GF-D8 (cell line): Measurements from ENCODE around the gene DEDD.
A peak's percentile ranks its signal among the peaks of the same experiment; 100 is the strongest.

ENCODE experiments used
- DNase-seq: peaks from one replicate; lab custom pipeline; 2025; lab: John Stamatoyannopoulos, UW

Gene DEDD

GRCh38 chr1:161073474-161074121 is 58.9 kb downstream of the DEDD start:
- no peak for DNase-seq

- DNase-seq = no peak
Observed at GRCh38 chr1:161072751-161073449, 59.6 kb downstream of the DEDD start.

- peak; percentile 27 for DNase-seq
Observed at GRCh38 chr1:161071886-161072371, 60.5 kb downstream of the DEDD start.
